ENCODE results near the gene DHFR.

DNA sequence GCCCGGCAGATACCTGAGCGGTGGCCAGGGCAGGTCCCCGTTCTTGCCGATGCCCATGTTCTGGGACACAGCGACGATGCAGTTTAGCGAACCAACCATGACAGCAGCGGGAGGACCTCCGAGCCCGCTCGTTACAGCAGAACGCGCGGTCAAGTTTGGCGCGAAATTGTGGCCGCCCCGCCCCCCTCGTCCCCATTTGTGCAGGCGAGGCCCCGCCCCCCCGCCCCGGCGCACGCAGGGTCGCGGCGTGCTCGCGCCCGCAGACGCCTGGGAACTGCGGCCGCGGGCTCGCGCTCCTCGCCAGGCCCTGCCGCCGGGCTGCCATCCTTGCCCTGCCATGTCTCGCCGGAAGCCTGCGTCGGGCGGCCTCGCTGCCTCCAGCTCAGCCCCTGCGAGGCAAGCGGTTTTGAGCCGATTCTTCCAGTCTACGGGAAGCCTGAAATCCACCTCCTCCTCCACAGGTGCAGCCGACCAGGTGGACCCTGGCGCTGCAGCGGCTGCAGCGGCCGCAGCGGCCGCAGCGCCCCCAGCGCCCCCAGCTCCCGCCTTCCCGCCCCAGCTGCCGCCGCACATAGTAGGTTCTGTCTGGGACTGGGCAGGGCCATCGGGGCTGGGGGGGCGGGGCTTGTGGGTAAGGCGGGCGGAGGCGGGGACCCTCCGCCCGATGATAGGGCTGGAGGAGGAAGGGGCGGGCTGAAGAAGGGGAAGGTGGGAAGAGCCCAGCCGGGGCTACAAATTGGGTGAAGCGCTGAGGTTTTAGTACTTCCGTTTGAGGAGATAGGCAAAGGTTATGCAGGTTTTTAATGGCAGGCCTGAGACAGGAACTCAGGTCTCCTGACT, at the start of gene DHFR, which contains the start of gene MSH3:
- TF ChIP-seq, protein P1, sequence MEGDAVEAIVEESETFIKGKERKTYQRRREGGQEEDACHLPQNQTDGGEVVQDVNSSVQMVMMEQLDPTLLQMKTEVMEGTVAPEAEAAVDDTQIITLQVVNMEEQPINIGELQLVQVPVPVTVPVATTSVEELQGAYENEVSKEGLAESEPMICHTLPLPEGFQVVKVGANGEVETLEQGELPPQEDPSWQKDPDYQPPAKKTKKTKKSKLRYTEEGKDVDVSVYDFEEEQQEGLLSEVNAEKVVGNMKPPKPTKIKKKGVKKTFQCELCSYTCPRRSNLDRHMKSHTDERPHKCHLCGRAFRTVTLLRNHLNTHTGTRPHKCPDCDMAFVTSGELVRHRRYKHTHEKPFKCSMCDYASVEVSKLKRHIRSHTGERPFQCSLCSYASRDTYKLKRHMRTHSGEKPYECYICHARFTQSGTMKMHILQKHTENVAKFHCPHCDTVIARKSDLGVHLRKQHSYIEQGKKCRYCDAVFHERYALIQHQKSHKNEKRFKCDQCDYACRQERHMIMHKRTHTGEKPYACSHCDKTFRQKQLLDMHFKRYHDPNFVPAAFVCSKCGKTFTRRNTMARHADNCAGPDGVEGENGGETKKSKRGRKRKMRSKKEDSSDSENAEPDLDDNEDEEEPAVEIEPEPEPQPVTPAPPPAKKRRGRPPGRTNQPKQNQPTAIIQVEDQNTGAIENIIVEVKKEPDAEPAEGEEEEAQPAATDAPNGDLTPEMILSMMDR (IDR thresholded peaks at IDR 0.05), result peak in 4 of 6 experiments; percentile 12 to 36 (median 26)
- peak in 1 of 4 donors; percentile 63 for TF ChIP-seq POLR2A (IDR thresholded peaks at IDR 0.05)

Data from esophagus squamous epithelium (tissue), 4 donors.